GM19468 (cell line): ENCODE data around the gene NPM1.

ENCODE experiments used
- ATAC-seq: cut with Tn5 transposase; IDR thresholded peaks from one replicate; pipeline ENCODE4 v1.9.1; 2021; ENCODE audit warnings: mild to moderate bottlenecking, moderate library complexity, moderate number of reproducible peaks; ENCODE audit not compliant: unreplicated experiment; ENCODE audit errors: extremely low read depth

NPM1 gene

DNA sequence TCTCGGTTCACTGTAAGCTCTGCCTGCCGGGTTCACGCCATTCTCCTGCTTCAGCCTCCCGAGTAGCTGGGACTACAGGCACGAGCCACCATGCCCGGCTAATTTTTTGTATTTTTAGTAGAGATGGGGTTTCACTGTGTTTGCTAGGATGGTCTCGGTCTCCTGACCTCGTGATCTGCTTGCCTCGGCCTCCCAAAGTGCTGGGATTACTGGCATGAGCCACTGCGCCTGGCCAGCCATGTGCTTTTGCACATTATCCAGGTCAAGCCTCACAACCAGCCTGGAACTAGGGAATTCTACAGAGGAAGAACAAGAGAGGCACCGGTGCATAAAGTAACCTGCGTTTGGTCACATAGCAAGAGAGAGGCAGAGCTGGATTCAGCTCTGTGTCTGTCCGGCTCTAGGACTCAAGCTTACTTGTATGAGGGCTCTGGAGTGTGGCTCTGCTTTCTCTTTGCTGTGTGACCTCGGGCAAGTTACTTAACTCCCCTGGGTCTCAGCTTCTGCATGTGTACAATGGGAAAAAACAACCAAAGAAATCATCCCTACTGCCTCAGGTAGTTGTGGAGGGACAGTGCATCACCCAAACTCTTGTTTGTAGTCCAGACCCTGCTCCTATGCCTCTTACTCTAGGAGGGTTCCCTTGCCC is 38.1 kb downstream of the NPM1 start:
- ATAC-seq = no peak

DNA sequence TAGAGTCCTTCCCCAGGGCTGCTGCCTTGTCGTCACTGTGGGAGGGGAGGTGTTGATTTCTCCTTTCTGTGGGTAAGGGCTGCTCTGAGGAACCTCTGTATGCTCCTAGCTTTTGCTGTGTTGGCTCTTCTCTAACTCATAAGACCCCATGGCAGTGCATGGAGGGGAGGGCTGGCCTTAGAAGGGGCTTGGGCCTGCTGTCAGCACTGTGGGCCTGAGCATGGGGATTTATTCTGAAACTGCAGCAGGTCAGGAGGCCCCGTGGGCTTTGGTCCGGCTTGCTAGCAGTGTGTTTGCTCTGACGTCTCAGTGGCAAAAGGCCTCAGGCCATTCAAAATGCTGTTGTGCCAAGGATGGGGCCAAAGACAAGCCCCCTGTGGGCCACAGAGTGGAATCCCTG is 38.6 kb downstream of the NPM1 start:
- no peak for ATAC-seq

DNA sequence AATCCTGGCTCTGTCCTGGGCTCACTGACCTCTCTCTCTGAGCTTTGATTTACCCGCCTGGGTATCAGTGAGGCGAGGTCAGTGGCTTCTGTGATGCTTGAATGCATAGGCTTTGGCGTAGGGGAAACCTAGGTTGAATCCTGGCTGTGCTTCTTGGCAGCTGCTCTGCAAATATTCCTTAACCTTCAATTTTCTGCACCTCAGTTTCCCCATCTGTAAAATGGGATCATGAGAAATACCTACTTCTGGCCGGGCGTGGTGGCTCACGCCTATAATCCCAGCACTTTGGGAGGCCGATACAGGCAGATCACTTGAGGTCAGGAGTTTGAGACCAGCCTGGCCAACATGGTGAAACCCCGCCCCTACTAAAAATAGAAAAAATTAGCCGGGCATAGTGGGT is 39.0 kb downstream of the NPM1 start:
- no peak for ATAC-seq

DNA sequence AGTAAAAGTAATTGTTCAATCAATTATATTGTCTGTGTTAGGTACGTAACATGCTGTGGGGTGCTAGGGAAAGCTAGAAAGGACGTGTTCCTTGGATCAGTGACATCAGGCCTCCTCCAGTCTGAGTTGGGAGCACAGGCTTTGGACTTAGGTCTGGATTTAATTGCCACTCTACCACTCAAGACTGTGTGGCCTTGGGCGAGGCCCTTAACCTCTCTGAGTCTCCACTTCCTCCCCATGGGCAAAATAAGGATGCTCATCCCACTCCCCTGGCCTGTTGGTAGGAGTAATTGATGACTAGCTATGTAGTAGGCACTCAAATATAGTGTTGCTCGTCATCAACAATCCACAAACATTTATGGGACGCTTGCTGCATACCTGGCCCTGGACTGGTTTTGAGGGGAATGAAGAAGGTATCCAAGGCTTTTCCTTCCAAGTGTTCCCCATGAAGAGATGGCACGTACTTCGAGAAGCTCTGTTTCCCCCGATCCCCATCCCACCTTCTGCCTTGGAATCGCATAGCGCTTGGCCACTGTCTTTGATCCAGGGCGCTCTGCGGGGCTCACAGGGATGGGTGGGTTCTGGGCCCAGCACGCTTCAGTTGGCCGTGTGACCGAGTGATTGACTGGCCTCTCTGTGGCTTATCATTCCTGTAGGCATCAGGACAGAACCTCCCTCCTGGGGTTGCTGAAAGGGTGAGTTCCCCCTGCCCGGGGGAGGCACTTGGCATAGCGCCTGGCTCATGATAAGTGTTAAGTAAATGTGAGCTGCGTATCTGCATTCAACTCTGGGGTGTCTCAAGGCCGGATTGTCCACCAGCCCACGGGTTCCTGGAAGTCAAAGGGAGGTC is 39.9 kb downstream of the NPM1 start:
- ATAC-seq = no peak

DNA sequence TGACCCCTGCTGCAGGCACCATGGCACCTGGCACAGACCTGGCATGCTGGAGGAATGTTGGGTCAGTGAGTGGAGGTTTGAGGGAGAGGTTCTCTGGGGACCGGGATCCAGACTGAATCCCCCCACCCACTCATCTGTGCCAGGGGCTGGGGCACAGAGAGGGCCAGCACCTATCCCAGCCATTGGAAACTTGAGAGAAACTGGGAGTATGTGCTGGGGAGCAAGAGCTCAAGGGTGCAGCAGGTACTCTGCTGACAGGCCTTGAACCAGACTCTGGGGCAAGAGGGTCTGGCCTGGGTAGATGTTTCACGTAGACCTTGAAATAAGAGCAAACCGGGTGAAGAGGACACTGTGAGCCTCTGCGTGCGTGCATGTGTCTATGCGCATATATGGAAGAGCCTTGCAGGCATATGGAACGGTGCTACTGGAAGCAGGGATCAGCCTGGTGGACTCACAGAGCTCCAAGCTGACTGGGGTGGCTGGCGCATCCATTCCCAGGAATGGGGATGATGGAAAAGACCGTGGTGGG is 40.6 kb downstream of the NPM1 start:
- ATAC-seq = no peak

DNA sequence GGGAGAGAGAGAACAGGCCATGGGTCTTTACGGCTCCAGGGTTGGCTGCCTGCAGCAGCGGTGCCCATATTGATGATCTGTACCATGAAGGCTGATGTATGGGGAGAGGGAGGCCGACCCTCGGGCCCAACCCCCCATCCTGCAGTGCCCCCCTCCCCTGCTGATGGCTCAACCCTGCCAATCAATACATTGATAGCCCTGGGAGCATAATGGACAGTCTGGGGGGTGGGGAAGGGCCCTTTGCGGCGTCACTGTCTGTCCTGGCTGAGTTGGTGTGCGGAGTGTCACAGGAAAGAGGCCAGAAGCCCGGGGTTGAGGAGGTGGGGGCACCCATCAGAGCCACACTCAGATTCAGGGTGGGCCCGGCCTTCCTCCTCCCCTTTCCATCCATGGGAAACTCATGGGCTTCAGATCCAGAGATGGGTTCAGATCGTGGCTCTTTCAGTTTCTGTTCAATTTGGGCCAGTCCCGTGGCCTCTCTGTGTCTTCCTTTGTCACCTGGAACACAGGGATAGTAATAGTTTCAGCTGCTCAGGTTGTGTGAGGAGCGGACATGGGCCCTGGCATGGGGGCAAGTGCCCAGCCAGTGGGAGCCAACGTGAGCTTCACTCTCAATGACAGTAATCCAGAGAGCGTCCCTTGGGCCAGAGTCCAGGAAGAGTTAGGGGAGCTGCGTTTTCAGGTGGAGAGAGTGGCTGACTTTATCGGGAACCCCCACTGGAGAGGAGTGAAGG is 41.3 kb downstream of the NPM1 start:
- ATAC-seq = no peak

DNA sequence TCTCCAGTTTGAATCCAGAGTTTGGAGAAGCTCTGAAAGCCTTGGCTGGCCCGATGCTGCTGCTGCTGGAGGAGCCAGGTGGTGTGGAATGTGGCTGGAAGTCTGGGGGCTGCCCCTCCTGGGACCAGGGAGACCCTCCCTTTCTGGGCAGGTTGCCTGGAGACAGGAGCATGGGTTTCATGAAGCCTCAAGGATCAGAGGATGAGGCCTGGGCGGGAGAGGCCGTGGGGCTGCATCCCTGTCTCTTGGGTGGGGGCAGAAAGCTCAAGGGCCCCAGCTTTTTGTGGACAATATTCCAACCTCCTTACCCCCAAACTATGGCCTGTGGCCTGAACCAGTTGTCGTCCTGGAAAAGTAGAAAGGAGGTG is 41.9 kb downstream of the NPM1 start:
- ATAC-seq = no peak

DNA sequence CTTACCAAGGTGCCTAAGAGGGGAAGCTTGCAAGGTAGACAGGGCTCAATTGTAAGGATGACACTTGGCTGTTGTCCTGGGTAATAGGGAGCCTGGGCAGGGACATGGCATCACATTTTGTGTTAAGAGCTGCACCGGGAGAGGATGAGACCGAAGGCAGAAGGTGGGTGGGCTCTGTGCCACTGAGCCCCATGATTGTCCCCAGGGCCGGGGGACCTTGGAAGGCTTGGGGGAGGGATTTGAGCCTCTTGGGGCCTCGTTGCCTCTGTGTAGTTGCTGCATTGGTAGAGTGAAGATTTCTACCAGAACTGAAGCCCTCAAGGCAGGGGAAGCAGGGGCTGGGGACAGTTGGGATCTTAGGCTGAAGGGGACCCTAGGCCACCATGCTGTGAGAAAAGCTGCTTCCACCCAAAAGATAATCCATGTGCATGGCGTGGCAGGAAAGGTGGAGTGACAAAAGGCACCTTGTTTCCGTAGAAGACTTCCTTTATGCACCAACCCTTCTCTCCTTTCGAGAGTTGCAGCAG is 43.7 kb downstream of the NPM1 start:
- ATAC-seq = no peak

DNA sequence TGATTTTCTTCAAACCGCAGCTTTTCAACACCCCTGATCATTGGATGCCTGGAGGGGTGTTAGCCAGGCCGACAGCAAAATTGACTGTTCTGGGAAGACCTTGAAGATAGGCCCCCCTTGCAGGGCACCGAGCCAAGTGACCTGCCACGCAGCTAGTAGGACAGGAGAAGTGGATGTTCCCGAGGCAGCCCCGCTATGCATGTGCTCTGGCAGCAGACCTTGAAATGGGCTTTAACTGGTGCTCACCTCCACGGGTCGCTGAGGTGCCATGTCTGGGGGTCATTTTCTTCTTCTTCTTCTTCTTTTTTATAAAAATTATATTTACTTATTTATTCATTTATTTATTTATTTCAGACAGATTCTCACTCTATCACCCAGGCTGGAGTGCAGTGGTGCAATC is 44.4 kb downstream of the NPM1 start:
- no peak for ATAC-seq

DNA sequence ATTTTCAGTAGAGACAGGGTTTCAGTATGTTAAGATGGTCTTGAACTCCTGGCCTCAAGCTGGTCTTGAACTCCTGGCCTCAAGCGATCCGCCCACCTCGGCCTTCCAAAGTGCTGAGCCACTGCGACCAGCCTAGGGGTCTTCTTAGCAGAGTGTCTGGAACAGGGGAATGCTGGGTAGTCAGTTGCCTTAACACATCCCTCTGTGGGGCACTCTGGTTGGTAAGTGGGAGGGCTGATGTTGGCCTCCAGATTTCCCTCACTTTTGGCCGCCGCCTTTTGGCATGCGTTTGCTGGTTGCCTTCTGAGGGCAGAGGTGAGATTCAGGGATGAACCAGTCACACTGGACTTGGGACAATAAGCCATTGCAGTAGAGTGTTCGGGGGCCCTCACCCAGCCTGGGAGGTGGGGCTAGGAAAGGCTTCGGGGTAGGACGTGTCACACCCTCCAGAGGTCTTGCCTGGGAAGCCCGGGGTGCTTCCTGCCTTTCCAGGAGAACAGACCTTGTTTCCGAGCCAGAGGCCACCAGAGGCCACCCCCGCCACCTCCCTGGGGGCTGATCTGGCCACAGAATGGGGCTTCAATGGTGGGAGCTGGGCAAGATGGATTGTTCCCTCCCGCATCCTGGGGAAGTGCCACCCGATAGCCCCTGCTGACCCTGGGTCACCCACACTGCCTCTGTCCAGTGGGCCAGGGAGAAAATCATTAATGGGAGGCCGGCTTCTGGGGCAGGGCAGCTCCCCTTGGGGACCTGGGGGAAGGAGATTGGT is 45.1 kb downstream of the NPM1 start:
- no peak for ATAC-seq

DNA sequence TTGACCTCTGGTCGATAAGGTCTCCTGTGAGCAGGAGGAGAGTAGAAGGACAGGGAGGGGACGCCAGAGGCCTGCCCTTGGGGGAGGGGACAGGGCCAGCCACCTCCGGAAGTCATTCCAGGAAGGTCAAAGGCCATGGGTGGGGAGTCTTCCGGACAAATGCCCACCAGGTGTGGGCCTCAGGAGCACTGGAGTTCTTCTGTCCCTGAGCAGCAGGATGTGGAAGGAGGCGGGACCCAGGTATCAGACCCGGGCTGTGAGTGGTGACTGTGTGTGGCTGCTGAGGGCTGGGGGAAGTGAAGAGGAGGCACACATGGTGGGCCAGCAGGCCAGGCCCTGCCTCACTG is 45.7 kb downstream of the NPM1 start:
- ATAC-seq = no peak

DNA sequence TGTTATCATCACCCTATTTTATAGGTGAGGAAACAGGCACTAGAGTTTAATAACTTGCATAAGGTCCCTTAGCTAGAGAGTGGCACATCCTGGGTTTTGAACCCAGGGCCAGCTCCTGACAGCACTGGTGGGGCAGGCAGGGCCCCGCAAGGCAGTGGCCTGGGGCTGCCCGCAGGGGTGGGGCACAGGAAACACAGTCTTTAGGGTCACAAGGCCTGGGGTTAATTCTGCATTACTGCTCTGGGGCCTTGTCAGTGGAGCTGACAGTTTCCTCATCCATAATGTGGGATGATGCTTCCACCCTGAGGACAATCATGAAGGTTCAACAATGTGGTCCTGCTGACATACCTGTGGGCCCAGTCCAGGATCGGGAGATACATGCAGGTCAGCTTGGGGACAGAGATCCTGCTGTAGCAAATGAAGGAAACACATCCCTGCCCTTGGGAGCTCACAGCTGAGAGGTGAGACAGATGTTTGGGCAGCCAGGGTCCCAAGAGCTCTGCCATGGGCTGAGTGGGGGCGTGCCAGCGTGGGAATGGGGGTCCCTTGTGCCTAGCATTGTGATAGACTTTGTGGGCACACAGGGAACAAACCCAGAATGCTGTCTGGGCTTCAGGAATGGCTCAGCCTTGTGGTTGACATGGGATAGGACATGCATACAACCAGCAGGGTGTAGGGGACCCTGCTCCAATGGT is 46.5 kb downstream of the NPM1 start:
- ATAC-seq = no peak

DNA sequence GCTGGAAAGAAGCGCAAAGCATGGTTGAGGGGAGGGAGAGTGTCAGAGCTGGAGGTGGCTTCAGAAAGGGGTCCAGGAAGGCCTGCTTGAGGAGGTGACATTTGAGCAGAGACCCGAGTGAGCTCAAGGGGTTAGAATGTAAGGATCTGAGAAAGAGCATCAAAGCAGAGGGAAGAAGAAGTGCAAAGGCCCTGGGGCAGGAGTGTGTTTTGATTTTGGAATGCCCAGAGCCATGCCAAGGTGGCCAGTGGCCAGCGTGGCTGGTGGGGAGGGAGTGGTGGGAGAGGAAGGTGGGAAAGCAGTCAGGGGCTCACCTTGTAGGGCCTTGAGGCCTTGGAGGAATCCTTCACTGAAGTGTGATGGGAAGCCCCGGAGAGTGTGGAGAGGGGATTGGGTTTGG is 47.2 kb downstream of the NPM1 start:
- ATAC-seq = no peak

DNA sequence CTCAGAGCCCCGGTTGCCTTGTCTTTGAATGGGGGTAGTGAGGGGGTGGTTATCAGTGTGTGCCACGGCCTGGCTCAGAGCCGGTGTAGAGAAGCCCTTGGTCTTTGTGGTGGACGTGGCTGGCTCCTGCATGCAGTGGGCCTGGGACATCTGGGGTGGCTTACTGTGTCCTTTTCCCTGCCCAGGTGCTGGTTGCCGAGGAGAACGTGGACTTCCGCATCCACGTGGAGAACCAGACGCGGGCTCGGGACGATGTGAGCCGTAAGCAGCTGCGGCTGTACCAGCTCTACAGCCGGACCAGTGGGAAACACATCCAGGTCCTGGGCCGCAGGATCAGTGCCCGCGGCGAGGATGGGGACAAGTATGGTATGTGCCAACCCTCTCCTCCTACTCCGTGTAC is 48.3 kb downstream of the NPM1 start:
- no peak for ATAC-seq

DNA sequence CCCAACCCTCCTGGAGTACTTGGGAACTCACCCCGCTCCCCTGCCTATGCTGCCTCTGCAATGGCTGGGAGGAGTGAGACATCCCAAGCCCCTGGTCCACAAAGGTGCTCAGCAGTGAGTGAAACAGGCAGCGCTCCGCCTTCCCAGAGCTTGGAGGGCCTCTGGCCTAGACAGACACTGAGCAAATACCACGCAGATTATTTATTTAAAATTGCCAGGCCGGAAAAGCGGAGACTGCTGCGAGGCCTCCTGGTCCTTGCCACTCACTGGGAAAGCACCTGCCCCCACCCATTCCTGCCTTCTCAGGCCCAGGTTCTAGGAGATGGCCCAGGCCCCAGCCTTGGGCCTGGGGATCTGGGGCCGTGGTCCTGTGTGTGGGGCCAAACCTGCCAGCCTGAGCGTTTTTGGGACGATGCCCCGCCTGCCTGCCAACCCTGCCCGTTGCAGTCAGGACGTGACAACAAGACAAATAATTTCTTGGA is 49.2 kb downstream of the NPM1 start:
- ATAC-seq = no peak

DNA sequence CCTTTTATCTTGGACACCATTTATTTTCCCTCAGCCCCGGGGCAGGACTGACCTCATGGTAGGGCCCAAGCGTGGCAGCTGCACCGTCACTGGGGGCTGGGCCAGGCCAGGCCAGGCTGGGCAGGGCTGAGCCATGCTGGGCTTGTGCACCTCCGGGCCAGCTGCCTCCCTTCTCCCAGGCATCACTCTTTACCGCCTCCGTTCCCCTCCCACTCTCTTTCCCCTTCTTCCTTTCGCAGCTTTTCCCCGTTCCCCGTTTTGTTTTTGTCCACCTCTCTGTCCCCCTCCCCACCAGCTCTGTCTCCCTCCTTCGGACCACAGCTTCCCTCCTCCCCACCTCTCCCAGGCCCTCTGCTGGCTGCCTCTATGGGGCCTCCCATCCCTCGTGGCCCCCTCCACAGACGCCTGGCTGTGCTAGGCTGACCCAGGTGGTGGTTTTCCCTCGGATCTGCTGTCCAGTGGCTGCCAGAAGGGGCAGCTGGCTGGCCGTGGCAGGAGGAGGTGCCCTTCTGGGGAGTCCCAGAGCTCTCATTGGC is 49.7 kb downstream of the NPM1 start:
- ATAC-seq = no peak

DNA sequence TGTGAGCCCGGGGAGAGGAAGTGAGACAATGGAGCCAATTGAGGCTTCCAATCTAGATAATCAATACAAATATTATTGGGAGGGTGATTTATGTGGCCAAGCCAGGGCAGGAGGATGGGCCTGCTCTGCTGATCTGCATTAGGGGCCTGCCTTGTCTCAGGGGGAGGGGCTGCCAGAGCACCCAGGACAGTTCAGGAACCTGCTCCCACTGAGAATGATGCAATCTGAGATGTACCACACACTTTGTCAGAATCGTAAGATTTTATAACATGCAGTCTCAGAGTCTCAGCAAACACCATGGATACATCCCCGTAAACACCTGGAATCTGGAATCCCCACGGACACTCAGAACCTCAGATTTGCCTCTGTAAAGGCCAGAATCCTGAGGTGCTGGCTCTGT is 51.1 kb downstream of the NPM1 start:
- ATAC-seq = no peak

DNA sequence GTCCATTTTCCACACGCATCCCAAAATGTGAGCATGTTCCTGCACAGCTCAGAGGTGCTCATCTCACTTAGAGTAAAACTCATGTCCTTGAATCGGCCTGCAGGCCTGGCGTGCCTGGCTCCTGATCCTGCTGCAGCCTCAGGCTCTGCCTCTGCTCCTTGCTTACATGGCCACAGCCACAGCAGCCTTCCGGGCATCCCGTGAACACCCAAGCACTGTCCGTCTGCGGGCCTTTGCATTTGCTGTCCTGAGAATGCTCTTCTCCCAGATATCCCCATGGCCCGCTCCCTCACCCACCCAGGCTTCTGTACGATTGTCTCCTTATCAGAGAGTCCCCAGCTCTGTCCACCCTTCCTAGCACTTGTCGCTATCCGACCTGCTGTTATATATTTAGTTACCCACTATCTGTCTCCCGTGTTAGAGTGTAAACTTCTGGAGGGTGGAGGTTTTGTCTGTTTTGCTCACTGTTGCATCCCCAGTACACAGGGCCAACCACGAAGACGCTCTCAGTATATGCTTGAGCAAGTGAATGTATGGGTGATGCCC is 53.7 kb downstream of the NPM1 start:
- no peak for ATAC-seq
